ENCODE results near the gene PLCG1.

- TF ChIP-seq CTCF (IDR thresholded peaks at IDR 0.05), result no peak
- TF ChIP-seq EP300 (IDR thresholded peaks at IDR 0.05), result no peak
- no peak for TF ChIP-seq CHD2 (IDR thresholded peaks at IDR 0.05; ENCODE audit: low read length, partially characterized antibody)
- no peak for TF ChIP-seq RCOR1 (IDR thresholded peaks at IDR 0.05; ENCODE audit: low read depth, low read length)
- no peak for TF ChIP-seq CHD4 (IDR thresholded peaks at IDR 0.05; ENCODE audit: borderline replicate concordance)
- TF ChIP-seq MAX (IDR thresholded peaks at IDR 0.05), result no peak
These were observed 15.9 kb upstream of the PLCG1 start for GRCh38 chr20:41121399-41121798.
